GM18907 (cell line): ENCODE results near the gene FGD6.
"Not testable (repeated sequence)": the region's sequence is repeated elsewhere in the genome, so short reads cannot be mapped to it uniquely, and the experiment has no call there.

Experiments used
- ATAC-seq: cut with Tn5 transposase; IDR thresholded peaks from one replicate; pipeline ENCODE4 v1.9.1; 2021; ENCODE audit warnings: mild to moderate bottlenecking, moderate library complexity; ENCODE audit not compliant: unreplicated experiment

Gene FGD6

GRCh38 chr12:95235621-95236020 is 18.4 kb upstream of the FGD6 start:
- ATAC-seq = not testable (repeated sequence)

- not testable (repeated sequence) for ATAC-seq
Observed at GRCh38 chr12:95234187-95234586, 16.9 kb upstream of the FGD6 start.

- ATAC-seq = no peak
Observed at GRCh38 chr12:95231190-95231589, 13.9 kb upstream of the FGD6 start.

DNA sequence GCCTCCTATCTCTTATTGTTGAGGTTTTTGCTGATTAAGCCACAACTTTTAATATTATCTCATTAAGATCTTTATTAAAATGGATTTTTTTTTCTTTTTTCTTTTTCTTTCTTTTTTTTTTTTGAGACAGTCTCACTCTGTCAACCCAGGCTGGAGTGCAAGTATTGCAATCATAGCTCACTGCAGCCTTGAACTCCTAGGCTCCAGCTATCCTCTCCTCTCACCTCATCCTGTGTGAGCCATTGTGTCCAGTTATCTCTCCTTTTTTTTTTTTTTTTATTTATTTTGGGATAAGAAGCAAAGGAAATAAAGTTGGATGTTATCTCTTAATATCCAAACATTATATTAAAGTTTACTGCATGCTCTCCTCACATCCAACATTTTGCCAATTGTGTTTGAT is 13.0 kb upstream of the FGD6 start:
- ATAC-seq = no peak

DNA sequence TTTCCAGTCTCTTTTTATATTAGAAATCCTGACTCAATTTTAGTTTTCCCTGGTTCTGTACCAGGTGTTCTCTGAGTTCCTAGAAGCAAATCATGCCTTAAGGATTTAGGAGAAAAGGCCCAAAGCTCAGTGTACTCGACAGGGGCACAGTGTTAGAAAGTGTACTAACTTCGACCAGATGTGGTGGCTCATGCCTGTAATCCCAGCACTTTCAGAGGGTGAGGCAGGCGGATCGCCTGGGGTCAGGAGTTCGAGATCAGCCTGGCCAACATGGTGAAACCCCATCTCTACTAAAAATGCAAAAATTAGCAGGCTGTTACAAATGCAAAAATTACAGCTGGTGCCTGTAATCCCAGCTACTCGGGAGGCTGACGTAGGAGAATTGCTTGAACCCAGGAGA is 12.4 kb upstream of the FGD6 start:
- no peak for ATAC-seq

GRCh38 chr12:95228617-95229016 is 11.3 kb upstream of the FGD6 start:
- ATAC-seq = no peak

GRCh38 chr12:95227818-95228356 is 10.6 kb upstream of the FGD6 start:
- no peak for ATAC-seq

- ATAC-seq = no peak
Observed at GRCh38 chr12:95225645-95226212, 8.5 kb upstream of the FGD6 start.

GRCh38 chr12:95224202-95225170 is 7.2 kb upstream of the FGD6 start:
- no peak for ATAC-seq

- no peak for ATAC-seq
Observed at GRCh38 chr12:95220726-95221125, 3.5 kb upstream of the FGD6 start.

GRCh38 chr12:95220190-95220589 is 2.9 kb upstream of the FGD6 start:
- no peak for ATAC-seq

DNA sequence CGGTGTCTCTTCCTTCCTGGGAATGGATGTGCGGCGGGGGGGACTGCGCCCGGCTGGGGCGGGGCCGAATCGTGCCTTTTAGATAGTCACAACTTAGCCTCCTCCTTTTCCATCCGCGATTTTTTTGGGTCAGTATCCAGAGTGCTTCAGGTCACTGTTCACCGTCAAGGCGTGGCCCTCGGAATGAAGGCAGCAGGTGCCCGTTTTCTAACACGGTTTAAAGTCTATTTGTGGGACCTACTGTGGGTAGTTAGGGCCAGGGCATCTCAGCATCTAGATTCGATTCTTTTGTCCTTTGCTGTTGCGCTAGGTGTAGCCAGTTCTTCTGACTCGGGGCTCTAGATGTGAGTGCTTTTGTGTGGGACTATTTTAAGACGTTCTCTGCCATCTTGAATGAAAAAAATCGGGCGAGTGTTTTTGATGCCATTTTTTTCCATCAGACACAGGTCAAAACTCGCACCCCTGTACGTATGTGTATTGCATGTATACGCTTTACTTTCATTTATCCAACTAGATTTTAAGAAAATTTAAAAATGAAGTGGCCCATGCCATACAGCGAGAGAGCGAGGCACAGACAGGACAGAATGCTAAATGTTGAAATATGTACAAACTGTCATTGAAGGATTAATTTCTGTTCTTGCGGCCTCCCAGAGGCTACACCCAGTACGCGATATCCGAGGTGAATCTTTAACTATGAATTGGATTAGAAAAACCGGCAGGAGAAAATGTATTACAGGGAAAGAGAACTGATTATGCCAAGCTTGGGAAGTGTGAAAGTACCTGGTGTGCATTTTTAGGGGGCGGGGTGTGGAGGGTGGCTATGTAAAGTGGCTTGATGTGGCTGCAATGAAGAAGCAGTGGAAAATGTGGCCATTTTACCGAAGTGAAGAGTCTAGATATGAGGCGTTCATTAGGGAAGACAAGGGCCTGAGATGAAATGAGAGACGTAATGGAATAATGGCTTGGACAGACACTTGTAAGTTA is 1.2 kb upstream of the FGD6 start:
- ATAC-seq = peak; percentile 8

DNA sequence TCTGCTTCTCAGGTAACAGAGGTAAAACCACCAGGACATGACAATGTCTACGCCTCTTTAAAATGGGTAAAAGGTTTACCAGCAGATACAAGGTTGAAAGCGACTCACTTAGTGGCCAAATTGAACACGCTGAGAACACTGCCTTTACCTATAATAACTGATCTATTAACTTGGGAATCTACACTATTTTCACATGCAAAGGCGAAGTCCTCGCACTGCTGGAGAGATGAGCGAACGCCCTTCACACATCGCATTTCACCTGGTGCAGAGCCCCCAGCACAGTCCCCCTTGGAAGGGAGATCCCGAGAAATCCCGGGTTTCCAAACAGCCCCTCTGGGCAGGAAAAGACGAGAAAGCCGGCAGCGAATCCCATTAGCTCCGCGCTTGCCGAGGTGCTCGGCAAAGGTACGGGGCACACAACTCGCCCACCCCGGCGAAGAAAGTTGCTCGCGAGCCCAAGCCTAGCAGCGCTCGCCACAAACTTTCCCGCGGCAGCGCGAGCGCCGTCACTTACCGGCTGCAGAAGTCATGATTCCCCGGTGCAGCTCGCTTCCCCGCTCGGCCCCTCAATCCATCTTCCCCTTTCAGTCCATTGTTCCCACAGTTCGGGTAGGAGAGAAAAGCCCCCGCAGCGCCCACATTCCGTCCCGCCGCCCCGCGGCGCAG is 423 bp downstream of the FGD6 start:
- peak; percentile 32 for ATAC-seq

DNA sequence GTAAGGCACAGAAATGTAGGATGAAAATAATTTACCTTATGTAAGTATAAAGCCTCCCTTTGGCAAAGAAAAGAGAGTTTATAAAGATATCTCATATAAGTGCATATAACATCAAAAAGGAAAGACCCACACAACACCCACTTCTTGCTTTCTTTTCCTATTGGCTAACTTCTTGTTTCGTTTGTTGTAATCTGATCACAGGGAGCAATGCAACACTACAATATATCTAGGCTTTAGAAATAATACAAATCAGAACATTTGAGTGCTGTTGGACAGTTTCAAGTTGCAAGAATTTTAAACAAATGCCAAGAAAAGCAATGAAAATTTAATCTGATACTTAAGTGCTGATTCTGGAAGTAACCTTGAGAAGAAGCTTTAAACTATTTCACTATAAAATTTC is 1.3 kb downstream of the FGD6 start:
- no peak for ATAC-seq

GRCh38 chr12:95214466-95214865 is 2.8 kb downstream of the FGD6 start:
- no peak for ATAC-seq

GRCh38 chr12:95213928-95214327 is 3.3 kb downstream of the FGD6 start:
- ATAC-seq = no peak

- no peak for ATAC-seq
Observed at GRCh38 chr12:95213119-95213518, 4.1 kb downstream of the FGD6 start.

- ATAC-seq = no peak
Observed at GRCh38 chr12:95212586-95212985, 4.7 kb downstream of the FGD6 start.

- ATAC-seq = no peak
Observed at GRCh38 chr12:95208678-95209077, 8.6 kb downstream of the FGD6 start.

- ATAC-seq = no peak
Observed at GRCh38 chr12:95207407-95207806, 9.9 kb downstream of the FGD6 start.
